HEK293T (cell line): ENCODE results near the gene NPAS3.

ENCODE experiments used
- ELF4 ChIP-seq: fragments of 450-650 bp; IDR thresholded peaks from 2 replicates; pipeline ENCODE4 v1.6.1; 2017; ENCODE audit warnings: antibody characterized with exemption
- FOXM1 ChIP-seq: fragments of 450-650 bp; IDR thresholded peaks from 2 replicates; pipeline ENCODE4 v1.6.1; 2017; ENCODE audit warnings: mild to moderate bottlenecking, borderline replicate concordance

GRCh38 chr14:33393895-33394368 is 455.3 kb downstream of the NPAS3 start:
- no peak for TF ChIP-seq FOXM1
- no peak for TF ChIP-seq ELF4
